ENCODE results near the gene PLP1. TPM values are rescaled to one million over a fixed set of nuclear protein-coding genes. Genes with fewer than 3 reads are reported as not detected.

PLP1 gene
- total RNA-seq, 1 experiment from 2014 or later, result 29.2 TPM

GRCh38 chrX:103789004-103789403, 12.4 kb downstream of the PLP1 start:
- ChIA-PET CTCF (no interaction called here), POLR2A (no interaction called here)
- TF ChIP-seq PREB (CRISPR knock-in tag; IDR thresholded peaks at IDR 0.05; ENCODE audit: borderline replicate concordance) (no peak), ZNF219 (CRISPR knock-in tag; IDR thresholded peaks at IDR 0.05; ENCODE audit: borderline replicate concordance) (no peak), JAZF1 (CRISPR knock-in tag; IDR thresholded peaks at IDR 0.05) (no peak), TEAD4 (CRISPR knock-in tag; IDR thresholded peaks at IDR 0.05) (no peak), ETV6 (CRISPR knock-in tag; IDR thresholded peaks at IDR 0.05) (no peak), PRDM15 (CRISPR knock-in tag; IDR thresholded peaks at IDR 0.05) (no peak), HMGA2 (CRISPR knock-in tag; IDR thresholded peaks at IDR 0.05) (no peak), MLX (CRISPR knock-in tag; IDR thresholded peaks at IDR 0.05) (no peak), ZNF138 (CRISPR knock-in tag; conservative IDR thresholded peaks at IDR 0.05) (no peak), RORB (CRISPR knock-in tag; IDR thresholded peaks at IDR 0.05) (no peak), GRHL2 (CRISPR knock-in tag; IDR thresholded peaks at IDR 0.05; ENCODE audit: insufficient replicate concordance, severe bottlenecking) (no peak), CREB1 (CRISPR knock-in tag; IDR thresholded peaks at IDR 0.05) (no peak), NR3C1 (CRISPR knock-in tag; conservative IDR thresholded peaks at IDR 0.05; ENCODE audit: low read depth) (no peak), ZBTB21 (CRISPR knock-in tag; IDR thresholded peaks at IDR 0.05; ENCODE audit: borderline replicate concordance) (no peak), ZNF416 (CRISPR knock-in tag; IDR thresholded peaks at IDR 0.05) (no peak)
- TF ChIP-seq, protein P1, sequence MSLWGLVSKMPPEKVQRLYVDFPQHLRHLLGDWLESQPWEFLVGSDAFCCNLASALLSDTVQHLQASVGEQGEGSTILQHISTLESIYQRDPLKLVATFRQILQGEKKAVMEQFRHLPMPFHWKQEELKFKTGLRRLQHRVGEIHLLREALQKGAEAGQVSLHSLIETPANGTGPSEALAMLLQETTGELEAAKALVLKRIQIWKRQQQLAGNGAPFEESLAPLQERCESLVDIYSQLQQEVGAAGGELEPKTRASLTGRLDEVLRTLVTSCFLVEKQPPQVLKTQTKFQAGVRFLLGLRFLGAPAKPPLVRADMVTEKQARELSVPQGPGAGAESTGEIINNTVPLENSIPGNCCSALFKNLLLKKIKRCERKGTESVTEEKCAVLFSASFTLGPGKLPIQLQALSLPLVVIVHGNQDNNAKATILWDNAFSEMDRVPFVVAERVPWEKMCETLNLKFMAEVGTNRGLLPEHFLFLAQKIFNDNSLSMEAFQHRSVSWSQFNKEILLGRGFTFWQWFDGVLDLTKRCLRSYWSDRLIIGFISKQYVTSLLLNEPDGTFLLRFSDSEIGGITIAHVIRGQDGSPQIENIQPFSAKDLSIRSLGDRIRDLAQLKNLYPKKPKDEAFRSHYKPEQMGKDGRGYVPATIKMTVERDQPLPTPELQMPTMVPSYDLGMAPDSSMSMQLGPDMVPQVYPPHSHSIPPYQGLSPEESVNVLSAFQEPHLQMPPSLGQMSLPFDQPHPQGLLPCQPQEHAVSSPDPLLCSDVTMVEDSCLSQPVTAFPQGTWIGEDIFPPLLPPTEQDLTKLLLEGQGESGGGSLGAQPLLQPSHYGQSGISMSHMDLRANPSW (CRISPR knock-in tag; conservative IDR thresholded peaks at IDR 0.05; ENCODE audit: low read depth), result no peak
- TF ChIP-seq, protein P2, sequence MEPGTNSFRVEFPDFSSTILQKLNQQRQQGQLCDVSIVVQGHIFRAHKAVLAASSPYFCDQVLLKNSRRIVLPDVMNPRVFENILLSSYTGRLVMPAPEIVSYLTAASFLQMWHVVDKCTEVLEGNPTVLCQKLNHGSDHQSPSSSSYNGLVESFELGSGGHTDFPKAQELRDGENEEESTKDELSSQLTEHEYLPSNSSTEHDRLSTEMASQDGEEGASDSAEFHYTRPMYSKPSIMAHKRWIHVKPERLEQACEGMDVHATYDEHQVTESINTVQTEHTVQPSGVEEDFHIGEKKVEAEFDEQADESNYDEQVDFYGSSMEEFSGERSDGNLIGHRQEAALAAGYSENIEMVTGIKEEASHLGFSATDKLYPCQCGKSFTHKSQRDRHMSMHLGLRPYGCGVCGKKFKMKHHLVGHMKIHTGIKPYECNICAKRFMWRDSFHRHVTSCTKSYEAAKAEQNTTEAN (CRISPR knock-in tag; IDR thresholded peaks at IDR 0.05), result no peak
- TF ChIP-seq, protein P3, sequence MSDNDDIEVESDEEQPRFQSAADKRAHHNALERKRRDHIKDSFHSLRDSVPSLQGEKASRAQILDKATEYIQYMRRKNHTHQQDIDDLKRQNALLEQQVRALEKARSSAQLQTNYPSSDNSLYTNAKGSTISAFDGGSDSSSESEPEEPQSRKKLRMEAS (CRISPR knock-in tag; IDR thresholded peaks at IDR 0.05), result no peak
- TF ChIP-seq, protein P4, sequence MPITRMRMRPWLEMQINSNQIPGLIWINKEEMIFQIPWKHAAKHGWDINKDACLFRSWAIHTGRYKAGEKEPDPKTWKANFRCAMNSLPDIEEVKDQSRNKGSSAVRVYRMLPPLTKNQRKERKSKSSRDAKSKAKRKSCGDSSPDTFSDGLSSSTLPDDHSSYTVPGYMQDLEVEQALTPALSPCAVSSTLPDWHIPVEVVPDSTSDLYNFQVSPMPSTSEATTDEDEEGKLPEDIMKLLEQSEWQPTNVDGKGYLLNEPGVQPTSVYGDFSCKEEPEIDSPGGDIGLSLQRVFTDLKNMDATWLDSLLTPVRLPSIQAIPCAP (CRISPR knock-in tag; IDR thresholded peaks at IDR 0.05), result no peak
- Mint-ChIP-seq H3K4me3 (no peak overlapping the region), H3K4me1 (no peaks in the 10 kb centered on the region), H3K9me3 (no peaks in the 10 kb centered on the region), H3K27ac (no peak overlapping the region), H3K27me3 (ENCODE audit: low read depth) (no peaks in the 10 kb centered on the region; the same call in 1 of the 2 replicates), H3K36me3 (peaks cover 32% of the 10 kb centered on the region)
- ATAC-seq, result no peak
- no peak for DNase-seq (ENCODE audit: low spot score)

Data from WTC11 (cell line).